Measurements from ENCODE around the gene IFNA10.
"Not testable (repeated sequence)": the region's sequence is repeated elsewhere in the genome, so short reads cannot be mapped to it uniquely, and the experiment has no call there.

IFNA10 gene

GRCh38 chr9:21207043-21207442 lies at the start of gene IFNA10:
TSS of gene IFNA10 (minus strand) at chr9:21207143. CDS start at chr9:21207097, 46 bp downstream.
- not testable (repeated sequence) for DNase-seq

GRCh38 chr9:21255538-21256212 lies 48.7 kb upstream of the IFNA10 start:
- no peak for DNase-seq

GRCh38 chr9:21252721-21253547 lies 46.0 kb upstream of the IFNA10 start:
- DNase-seq, result no peak

- DNase-seq, result no peak
These were observed 44.7 kb upstream of the IFNA10 start for GRCh38 chr9:21251638-21252037.

- DNase-seq, result no peak
These were observed 44.2 kb upstream of the IFNA10 start for GRCh38 chr9:21251190-21251589.

- DNase-seq, result no peak
These were observed 37.9 kb upstream of the IFNA10 start for GRCh38 chr9:21244836-21245235.

- no peak for DNase-seq
These were observed 33.0 kb upstream of the IFNA10 start, which contains the start of gene IFNA14 for GRCh38 chr9:21239911-21240310. TSS of gene IFNA14 (minus strand) at chr9:21240005. CDS start at chr9:21239935, 70 bp downstream.

GRCh38 chr9:21236360-21236714 lies 29.4 kb upstream of the IFNA10 start:
- not testable (repeated sequence) for DNase-seq

GRCh38 chr9:21235468-21236359 lies 28.8 kb upstream of the IFNA10 start:
- DNase-seq, result not testable (repeated sequence)

GRCh38 chr9:21234153-21234687 lies 27.3 kb upstream of the IFNA10 start:
- DNase-seq, result no peak

GRCh38 chr9:21233258-21233657 lies 26.3 kb upstream of the IFNA10 start:
- no peak for DNase-seq

- DNase-seq, result no peak
These were observed 21.2 kb upstream of the IFNA10 start, which contains the start of gene IFNA17 for GRCh38 chr9:21228122-21228521. TSS of gene IFNA17 (minus strand) at chr9:21228222. CDS start at chr9:21228173, 49 bp downstream.

- DNase-seq, result not testable (repeated sequence)
These were observed 10.3 kb upstream of the IFNA10 start, which contains the start of gene IFNA16 for GRCh38 chr9:21217211-21217610. TSS of gene IFNA16 (minus strand) at chr9:21217311. CDS start at chr9:21217305, 6 bp downstream.

GRCh38 chr9:21213411-21214326 lies 6.7 kb upstream of the IFNA10 start:
- DNase-seq, result not testable (repeated sequence)

- not testable (repeated sequence) for DNase-seq
These were observed 5.2 kb upstream of the IFNA10 start for GRCh38 chr9:21212160-21212559.

- DNase-seq, result not testable (repeated sequence)
These were observed 3.8 kb upstream of the IFNA10 start for GRCh38 chr9:21210782-21211181.

GRCh38 chr9:21210311-21210710 lies 3.4 kb upstream of the IFNA10 start:
- no peak for DNase-seq

- no peak for DNase-seq
These were observed 1.7 kb downstream of the IFNA10 start for GRCh38 chr9:21205204-21205603.

GRCh38 chr9:21202105-21202504 lies 4.8 kb downstream of the IFNA10 start, which contains the start of gene IFNA7:
TSS of gene IFNA7 (minus strand) at chr9:21202205. CDS start at chr9:21202165, 40 bp downstream.
- not testable (repeated sequence) for DNase-seq

GRCh38 chr9:21194867-21195776 lies 11.8 kb downstream of the IFNA10 start:
- not testable (repeated sequence) for DNase-seq

All from NCI-H187 treated with DMSO at 0.1 percent for 48 hours (cell line).